HG02973 (cell line): ENCODE measurements around the gene MXRA8.
"Not testable (repeated sequence)": the region's sequence is repeated elsewhere in the genome, so short reads cannot be mapped to it uniquely, and the experiment has no call there.

ENCODE experiments used
- ATAC-seq: cut with Tn5 transposase; IDR thresholded peaks from one replicate; pipeline ENCODE4 v1.9.1; 2021; ENCODE audit warnings: moderate library complexity; ENCODE audit not compliant: unreplicated experiment

Gene MXRA8

DNA sequence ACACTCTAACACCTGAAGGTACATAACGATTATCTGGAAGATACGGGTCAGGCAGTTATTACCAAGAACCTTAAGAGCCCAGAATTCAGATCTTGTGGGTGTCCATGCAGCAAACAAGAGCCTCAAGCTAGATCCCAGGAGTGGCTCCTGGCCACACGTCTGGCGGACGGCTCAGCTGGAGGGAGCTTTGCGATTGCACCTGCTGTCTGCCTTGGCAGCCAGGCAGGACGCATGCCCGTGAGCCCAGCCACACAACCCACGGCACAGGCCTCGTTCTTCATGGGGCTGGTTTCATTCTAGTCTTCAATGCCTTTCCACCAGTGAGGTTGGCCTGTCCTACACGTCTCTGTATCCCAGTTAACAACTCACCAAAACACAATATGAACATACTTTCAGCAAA, 35.1 kb upstream of the MXRA8 start:
- ATAC-seq = no peak

- ATAC-seq = no peak
Measured at GRCh38 chr1:1393014-1393413, 34.7 kb upstream of the MXRA8 start.

- ATAC-seq = no peak
Measured at GRCh38 chr1:1391225-1391624, 32.9 kb upstream of the MXRA8 start.

GRCh38 chr1:1390675-1391074, 32.3 kb upstream of the MXRA8 start:
- no peak for ATAC-seq

- ATAC-seq = no peak
Measured at GRCh38 chr1:1388078-1388472, 29.7 kb upstream of the MXRA8 start.

GRCh38 chr1:1387098-1388077, 29.0 kb upstream of the MXRA8 start:
- ATAC-seq = no peak

- no peak for ATAC-seq
Measured at GRCh38 chr1:1385931-1386330, 27.6 kb upstream of the MXRA8 start.

DNA sequence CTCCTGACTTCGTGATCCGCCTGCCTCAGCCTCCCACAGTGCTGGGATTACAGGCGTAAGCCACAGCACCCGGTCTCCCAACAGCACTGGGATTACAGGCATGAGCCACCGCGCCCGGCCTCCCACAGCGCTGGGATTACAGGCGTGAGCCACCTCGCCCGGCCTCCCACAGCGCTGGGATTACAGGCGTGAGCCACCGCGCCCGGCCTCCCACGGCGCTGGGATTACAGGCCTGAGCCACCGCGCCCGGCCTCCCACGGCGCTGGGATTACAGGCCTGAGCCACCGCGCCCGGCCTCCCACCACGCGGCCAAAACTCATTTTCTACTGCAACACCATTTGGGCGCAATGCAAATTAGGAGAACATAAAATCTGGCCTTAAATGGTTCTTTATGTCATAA, 27.0 kb upstream of the MXRA8 start:
- ATAC-seq = not testable (repeated sequence)

DNA sequence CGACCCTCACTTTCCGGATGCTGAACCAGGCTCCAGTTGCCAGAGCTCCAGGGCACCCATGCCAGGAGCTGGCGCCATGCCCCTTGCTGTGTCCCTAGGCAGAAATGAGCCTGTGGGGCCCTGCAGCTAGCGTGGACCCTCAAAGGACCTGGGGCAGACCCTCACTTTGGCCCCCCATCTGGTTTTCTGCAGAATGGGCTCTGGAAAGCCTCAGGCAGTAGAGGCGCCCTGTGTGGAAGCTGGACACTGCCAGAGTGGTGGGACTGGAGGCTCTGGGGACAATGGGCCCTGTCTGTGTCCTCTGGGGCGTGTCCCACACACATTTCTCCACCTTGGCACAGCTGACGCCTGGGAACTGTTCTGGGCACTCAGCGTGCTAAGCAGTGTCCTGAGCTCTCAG, 22.9 kb upstream of the MXRA8 start:
- no peak for ATAC-seq

- ATAC-seq = no peak
Measured at GRCh38 chr1:1380860-1381259, 22.5 kb upstream of the MXRA8 start.

GRCh38 chr1:1377540-1378205, 19.3 kb upstream of the MXRA8 start:
- ATAC-seq = no peak

DNA sequence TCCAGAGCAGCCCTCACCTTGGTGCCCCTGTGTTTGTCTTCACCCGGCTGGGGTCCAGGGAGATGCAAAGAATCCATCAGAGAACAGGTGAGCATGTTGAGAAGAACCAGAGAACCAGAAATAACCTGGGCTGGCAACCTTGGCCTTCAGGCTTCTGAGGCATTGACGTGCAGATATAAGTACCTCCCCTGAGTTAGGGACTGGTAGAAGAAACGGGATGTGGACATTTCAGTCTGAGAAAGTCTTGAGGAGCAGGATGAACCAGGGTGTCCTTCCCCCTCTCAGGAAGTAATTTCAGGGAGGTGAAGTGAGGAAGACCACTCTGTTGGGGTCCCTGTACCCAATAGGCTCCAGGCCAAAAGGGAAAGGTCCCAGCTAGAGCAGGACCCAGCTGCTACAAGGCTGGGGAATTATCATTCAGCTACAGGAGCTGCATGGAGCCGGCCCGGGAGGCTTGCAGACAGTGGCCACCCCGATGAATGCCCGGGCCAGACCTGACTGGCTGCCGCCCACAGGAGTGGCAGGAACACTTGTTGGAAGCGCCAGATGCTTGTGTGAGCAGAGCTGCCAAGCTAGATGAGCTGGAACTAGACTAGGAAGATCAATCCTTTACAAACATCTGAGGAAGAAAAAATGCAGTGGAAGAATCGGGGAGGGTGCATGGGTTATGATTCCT, 18.3 kb upstream of the MXRA8 start:
- no peak for ATAC-seq

DNA sequence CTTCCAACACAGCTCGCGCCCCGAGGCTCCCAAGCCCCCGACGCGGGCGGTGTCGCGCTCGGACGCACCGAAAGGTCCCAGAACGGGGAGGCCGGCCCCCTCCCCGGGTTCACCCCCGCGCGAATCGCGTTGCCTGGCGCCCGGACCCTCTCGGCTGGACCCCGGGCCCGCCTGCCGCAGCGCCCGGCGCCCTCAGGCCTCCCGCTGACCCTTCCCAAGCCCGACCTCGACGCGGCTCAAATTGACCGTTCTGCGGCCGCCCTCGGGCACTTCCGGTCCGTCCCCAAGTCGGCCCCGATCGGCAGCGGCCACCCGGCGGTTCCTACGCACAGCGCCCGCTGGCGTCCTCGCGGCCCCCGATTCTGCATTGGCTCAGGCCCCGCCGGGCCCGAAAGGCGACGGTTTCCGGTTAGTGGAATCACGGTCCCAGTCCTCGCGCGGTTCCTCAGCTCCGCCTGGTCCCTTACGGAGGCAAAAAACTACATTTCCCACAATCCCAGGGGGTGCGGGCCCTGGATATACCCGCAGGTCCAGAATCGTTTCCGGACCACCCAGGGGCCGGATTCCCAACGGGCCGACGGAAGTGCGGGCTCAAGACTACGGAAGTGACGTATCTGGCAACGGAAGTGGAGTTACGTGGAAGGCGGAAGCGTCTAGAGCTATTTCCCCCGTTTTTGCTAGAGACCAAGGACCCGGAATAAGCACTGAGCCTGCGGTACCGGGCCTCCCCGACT, 16.7 kb upstream of the MXRA8 start, which contains the start of gene AURKAIP1:
Gene AURKAIP1 (minus strand): TSS at position 279 of the 734 bp plus-strand sequence. CDS start 451 bp downstream, outside the sequence.
- peak; percentile 78 for ATAC-seq

- ATAC-seq = no peak
Measured at GRCh38 chr1:1374589-1374928, 16.2 kb upstream of the MXRA8 start.

DNA sequence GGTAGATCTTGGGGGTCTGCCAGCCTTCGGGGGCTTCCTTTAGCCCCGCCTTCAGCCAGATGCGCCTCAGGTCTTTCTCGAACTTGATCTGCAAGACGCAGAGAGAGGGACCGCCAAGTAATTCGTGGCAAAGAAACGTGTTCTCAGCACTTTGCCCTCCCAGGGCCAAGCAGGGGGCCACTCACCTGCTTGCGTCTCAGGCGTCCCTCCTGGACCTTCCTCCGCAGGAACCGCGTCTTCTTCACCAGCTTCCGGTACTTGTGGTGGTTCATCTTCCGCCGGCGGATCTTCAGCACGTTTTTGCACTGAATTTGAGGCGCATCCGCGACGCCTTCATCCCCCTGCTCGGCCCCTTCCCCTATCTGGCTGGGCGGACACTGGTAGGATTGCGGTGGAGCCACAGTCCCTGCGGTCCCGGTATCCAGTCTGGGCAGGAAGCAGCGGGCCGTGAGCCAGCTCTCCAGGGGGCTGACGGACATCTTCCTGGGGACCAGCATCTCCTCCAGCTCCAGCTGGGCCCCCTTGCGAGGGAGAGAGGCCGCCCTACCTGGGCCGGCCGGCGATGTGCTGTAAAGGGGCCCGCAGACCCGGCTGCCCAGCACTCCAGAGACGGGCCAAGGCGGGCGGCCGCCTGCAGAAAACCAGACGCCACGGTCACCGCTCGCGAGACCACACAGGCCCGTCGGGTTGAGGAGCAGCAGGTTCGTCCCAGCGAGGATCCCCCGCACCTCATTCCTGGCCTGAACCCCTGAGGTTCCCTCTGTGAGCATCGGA, 15.6 kb upstream of the MXRA8 start:
- no peak for ATAC-seq

DNA sequence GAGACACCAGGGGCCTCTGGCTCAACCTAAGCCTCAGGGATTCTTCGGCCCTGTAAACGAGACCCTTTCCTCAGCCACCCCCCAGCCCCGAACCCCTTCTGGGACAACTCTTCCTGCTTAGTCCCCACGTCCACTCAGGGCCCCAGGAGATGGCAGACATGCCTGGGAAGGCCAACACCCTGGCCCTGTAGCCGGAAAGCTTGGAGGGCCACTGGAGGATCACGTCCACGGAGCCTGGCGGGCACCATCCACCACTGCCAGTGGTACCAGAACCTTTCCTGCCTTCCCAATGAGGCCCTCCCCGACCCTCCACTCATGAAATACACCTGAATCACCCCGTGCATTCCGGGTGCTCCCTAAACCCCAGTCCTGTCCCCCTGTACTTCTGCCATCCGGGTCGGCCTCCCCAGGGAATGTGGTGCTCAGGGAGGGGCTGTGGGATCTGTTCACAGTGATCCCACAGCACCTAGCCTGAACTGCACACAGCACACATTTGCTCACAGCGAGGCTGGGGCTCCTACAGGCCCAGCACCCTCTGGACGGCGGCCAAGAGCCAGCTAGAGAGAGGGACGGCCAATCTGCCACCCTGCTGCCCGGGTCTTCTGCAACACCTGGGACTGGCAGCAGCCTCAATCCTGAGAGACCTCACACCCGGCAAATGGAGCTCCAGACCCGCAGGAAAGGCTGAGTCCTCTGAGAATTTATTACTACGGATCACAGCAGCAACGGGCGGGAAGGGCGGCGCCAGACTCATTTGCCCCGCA, 14.9 kb upstream of the MXRA8 start:
- ATAC-seq = no peak

- no peak for ATAC-seq
Measured at GRCh38 chr1:1371746-1372711, 13.7 kb upstream of the MXRA8 start.

- ATAC-seq = no peak
Measured at GRCh38 chr1:1371364-1371745, 13.0 kb upstream of the MXRA8 start.
